ENCODE measurements around the gene LINGO3.

Gene LINGO3

GRCh38 chr19:2334986-2335846 is 27.3 kb upstream of the LINGO3 start:
- TF ChIP-seq GATA3 (IDR thresholded peaks at IDR 0.05; ENCODE audit: low read depth, low read length): no peak
- no peak for TF ChIP-seq GATA2 (IDR thresholded peaks at IDR 0.05; ENCODE audit: low read depth, low read length)

GRCh38 chr19:2334426-2334825 is 26.5 kb upstream of the LINGO3 start:
- no peak for TF ChIP-seq GATA2 (IDR thresholded peaks at IDR 0.05; ENCODE audit: low read depth, low read length)
- no peak for TF ChIP-seq GATA3 (IDR thresholded peaks at IDR 0.05; ENCODE audit: low read depth, low read length)

- no peak for TF ChIP-seq GATA3 (IDR thresholded peaks at IDR 0.05; ENCODE audit: low read depth, low read length)
- no peak for TF ChIP-seq GATA2 (IDR thresholded peaks at IDR 0.05; ENCODE audit: low read depth, low read length)
Observed at GRCh38 chr19:2333807-2334211, 25.9 kb upstream of the LINGO3 start.

GRCh38 chr19:2333027-2333806 is 25.3 kb upstream of the LINGO3 start:
- TF ChIP-seq GATA2 (IDR thresholded peaks at IDR 0.05; ENCODE audit: low read depth, low read length) (no peak), GATA3 (IDR thresholded peaks at IDR 0.05; ENCODE audit: low read depth, low read length) (no peak)

- TF ChIP-seq GATA2 (IDR thresholded peaks at IDR 0.05; ENCODE audit: low read depth, low read length) (no peak), GATA3 (IDR thresholded peaks at IDR 0.05; ENCODE audit: low read depth, low read length) (no peak)
Observed at GRCh38 chr19:2332341-2333026, 24.5 kb upstream of the LINGO3 start.

- TF ChIP-seq GATA3 (IDR thresholded peaks at IDR 0.05; ENCODE audit: low read depth, low read length) (no peak), GATA2 (IDR thresholded peaks at IDR 0.05; ENCODE audit: low read depth, low read length) (no peak)
Observed at GRCh38 chr19:2331601-2332246, 23.8 kb upstream of the LINGO3 start.

GRCh38 chr19:2330632-2331284 is 22.8 kb upstream of the LINGO3 start:
- no peak for TF ChIP-seq GATA2 (IDR thresholded peaks at IDR 0.05; ENCODE audit: low read depth, low read length)
- no peak for TF ChIP-seq GATA3 (IDR thresholded peaks at IDR 0.05; ENCODE audit: low read depth, low read length)

GRCh38 chr19:2330255-2330631 is 22.3 kb upstream of the LINGO3 start:
- TF ChIP-seq GATA3 (IDR thresholded peaks at IDR 0.05; ENCODE audit: low read depth, low read length): no peak
- TF ChIP-seq GATA2 (IDR thresholded peaks at IDR 0.05; ENCODE audit: low read depth, low read length): no peak

- TF ChIP-seq GATA3 (IDR thresholded peaks at IDR 0.05; ENCODE audit: low read depth, low read length) (no peak), GATA2 (IDR thresholded peaks at IDR 0.05; ENCODE audit: low read depth, low read length) (no peak)
Observed at GRCh38 chr19:2329501-2329916, 21.6 kb upstream of the LINGO3 start.

GRCh38 chr19:2329149-2329478 is 21.2 kb upstream of the LINGO3 start:
- TF ChIP-seq GATA3 (IDR thresholded peaks at IDR 0.05; ENCODE audit: low read depth, low read length) (no peak), GATA2 (IDR thresholded peaks at IDR 0.05; ENCODE audit: low read depth, low read length) (no peak)

GRCh38 chr19:2328401-2329148 is 20.6 kb upstream of the LINGO3 start, which contains the start of the genes LSM7 and SPPL2B:
LSM7 (minus strand) TSS chr19:2328586; CDS start chr19:2328566, 20 bp downstream.
SPPL2B (plus strand) TSS chr19:2328684; CDS start chr19:2328710, 26 bp downstream.
- no peak for TF ChIP-seq GATA3 (IDR thresholded peaks at IDR 0.05; ENCODE audit: low read depth, low read length)
- TF ChIP-seq GATA2 (IDR thresholded peaks at IDR 0.05; ENCODE audit: low read depth, low read length): no peak

GRCh38 chr19:2327773-2328400 is 19.9 kb upstream of the LINGO3 start:
- no peak for TF ChIP-seq GATA3 (IDR thresholded peaks at IDR 0.05; ENCODE audit: low read depth, low read length)
- TF ChIP-seq GATA2 (IDR thresholded peaks at IDR 0.05; ENCODE audit: low read depth, low read length): no peak
